ENCODE data around the gene CTIF.

Gene CTIF

DNA sequence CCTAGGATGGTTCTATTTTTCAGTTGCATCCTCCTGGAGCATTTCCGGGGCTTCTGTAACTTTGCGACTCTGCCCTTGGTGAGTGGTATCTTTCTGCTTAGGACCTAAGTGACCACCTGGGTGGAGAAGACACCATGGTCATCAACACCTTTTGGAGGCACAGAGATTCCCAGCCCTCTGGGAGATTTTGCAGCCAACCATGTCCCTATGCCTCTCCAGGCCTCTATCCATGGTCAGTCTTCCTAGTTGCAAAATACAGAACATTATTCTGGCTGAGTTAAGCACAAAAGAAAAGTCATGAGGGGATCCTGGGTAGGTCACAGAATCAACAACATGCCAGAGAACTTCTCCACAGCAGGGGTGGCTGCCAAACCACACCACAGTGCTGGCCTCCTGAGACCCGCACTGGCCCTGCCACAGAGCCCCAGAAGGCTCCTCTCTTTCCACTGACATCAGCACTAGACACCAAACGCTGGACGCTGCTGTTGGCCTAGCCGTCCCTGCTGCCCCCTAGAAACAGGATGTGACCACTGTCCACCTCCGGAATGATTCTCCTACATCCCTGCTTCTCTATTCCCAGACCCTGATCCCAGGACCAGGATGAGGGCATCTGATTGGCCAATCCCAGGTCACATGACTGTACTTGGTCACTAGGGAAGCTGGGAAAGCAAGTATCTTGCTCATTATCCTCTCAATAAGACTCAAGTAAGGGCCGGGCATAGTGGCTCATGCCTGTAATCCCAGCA, 364.2 kb downstream of the CTIF start:
- H3K36me3 ChIP-seq (ENCODE audit: control insufficient read depth in 1 of 2, insufficient read depth in 2 of 2, low read depth in 1 of 2, low read length in 2 of 2) = no peaks in the 10 kb centered on the region
- H3K4me1 ChIP-seq (ENCODE audit: control insufficient read depth, insufficient read depth, low read depth, low read length) = peaks cover 23% of the 10 kb centered on the region
- H3K27me3 ChIP-seq (ENCODE audit: control insufficient read depth in 1 of 2, insufficient read depth in 1 of 2, low read length in 2 of 2) = no peaks in the 10 kb centered on the region
- H2AK5ac ChIP-seq (ENCODE audit: low read length, severe bottlenecking) = peak overlapping the region; percentile 71
- no peak for DNase-seq
- H2BK12ac ChIP-seq (ENCODE audit: low read length in 2 of 2) = peak overlapping the region in 1 of 2 experiments; percentile 100
- WGBS = 94% methylated on average over 8 of the region's 8 CpGs
- H4K8ac ChIP-seq (ENCODE audit: low read length) = no peak overlapping the region
- peak overlapping the region; percentile 29 for H2BK15ac ChIP-seq (ENCODE audit: low read depth, poor library complexity, severe bottlenecking)
- peak overlapping the region; percentile 9 to 84 for H3K4ac ChIP-seq (ENCODE audit: low read depth in 1 of 2, low read length in 2 of 2)
- peak overlapping the region; percentile 82 for H3K9ac ChIP-seq (ENCODE audit: low read length)
- peaks cover 16% of the 10 kb centered on the region for H3K9me3 ChIP-seq (ENCODE audit: control insufficient read depth, low read length)
- H3K4me2 ChIP-seq (ENCODE audit: low read length, poor library complexity, severe bottlenecking) = no peak overlapping the region
- no peaks in the 10 kb centered on the region for H3K79me1 ChIP-seq (replicated peaks; ENCODE audit: low read length, poor library complexity, severe bottlenecking)
- no peak overlapping the region for H3K4me3 ChIP-seq (ENCODE audit: insufficient read depth in 1 of 2, low read depth in 1 of 2, low read length in 2 of 2)
- no peak overlapping the region for H2AFZ ChIP-seq (ENCODE audit: low read depth, low read length)
- H2BK5ac ChIP-seq (ENCODE audit: low read depth, low read length, poor library complexity, severe bottlenecking) = peak overlapping the region; percentile 94
- peak overlapping the region in 1 of 2 experiments; percentile 86 for H3K23ac ChIP-seq (ENCODE audit: low read length in 2 of 2)
- peak overlapping the region in 1 of 2 experiments; percentile 98 for H3K14ac ChIP-seq (ENCODE audit: low read length in 2 of 2)
- H3K18ac ChIP-seq (ENCODE audit: low read depth in 1 of 2, low read length in 2 of 2) = peak overlapping the region in 1 of 2 experiments; percentile 95
- peak overlapping the region; percentile 43 for H4K91ac ChIP-seq (ENCODE audit: low read length)
- peak overlapping the region; percentile 55 for H2BK120ac ChIP-seq (ENCODE audit: low read depth, low read length)
- H3K27ac ChIP-seq (ENCODE audit: low read length, poor library complexity, severe bottlenecking) = peak overlapping the region; percentile 93

- no peaks in the 10 kb centered on the region for H3K27me3 ChIP-seq (ENCODE audit: control insufficient read depth in 1 of 2, insufficient read depth in 1 of 2, low read length in 2 of 2)
- no peak overlapping the region for H2BK120ac ChIP-seq (ENCODE audit: low read depth, low read length)
- WGBS = 83% methylated on average over 2 of the region's 2 CpGs
Measured at GRCh38 chr18:48904091-48904490, 365.3 kb downstream of the CTIF start.

DNA sequence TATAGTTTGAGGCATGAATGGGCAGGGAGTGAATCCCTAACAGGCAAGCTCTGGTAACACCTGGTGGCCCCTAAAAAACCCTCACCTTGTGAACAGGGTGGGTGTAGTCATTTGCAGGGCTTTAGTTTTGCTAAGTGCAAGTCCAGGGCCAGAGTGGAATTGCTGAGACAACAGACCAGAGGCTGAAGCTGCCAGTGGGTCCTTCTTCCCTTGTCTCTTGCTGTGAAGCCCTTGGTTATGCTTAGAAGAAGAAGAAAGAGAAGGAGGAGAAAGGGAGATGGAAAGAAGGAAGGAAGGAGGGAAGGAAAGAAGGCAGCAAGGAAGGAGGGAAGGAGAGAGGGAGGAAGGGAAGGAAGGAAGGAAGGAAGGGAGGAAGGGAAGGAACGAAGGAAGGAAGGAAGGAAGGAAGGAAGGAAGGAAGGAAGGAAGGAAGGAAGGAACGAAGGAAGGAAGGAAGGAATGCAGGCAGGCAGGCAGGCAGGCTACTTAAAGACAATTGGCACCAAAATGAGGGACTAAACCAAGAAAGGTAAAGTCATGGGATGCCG, 366.1 kb downstream of the CTIF start:
- Histone ChIP-seq H3K4me1 (ENCODE audit: control insufficient read depth, insufficient read depth, low read depth, low read length) (peaks cover 23% of the 10 kb centered on the region), H3K9ac (ENCODE audit: low read length) (no peak overlapping the region), H3K36me3 (ENCODE audit: control insufficient read depth in 1 of 2, insufficient read depth in 2 of 2, low read depth in 1 of 2, low read length in 2 of 2) (no peaks in the 10 kb centered on the region)

More at GRCh38 chr18:48904091-48904490, 365.3 kb downstream of the CTIF start:
- Histone ChIP-seq H3K23ac (ENCODE audit: low read length in 2 of 2) (no peak overlapping the region), H3K4me1 (ENCODE audit: control insufficient read depth, insufficient read depth, low read depth, low read length) (peaks cover 23% of the 10 kb centered on the region), H3K18ac (ENCODE audit: low read depth in 1 of 2, low read length in 2 of 2) (no peak overlapping the region), H3K9ac (ENCODE audit: low read length) (no peak overlapping the region), H3K4me2 (ENCODE audit: low read length, poor library complexity, severe bottlenecking) (no peak overlapping the region), H2BK12ac (ENCODE audit: low read length in 2 of 2) (no peak overlapping the region), H3K79me1 (replicated peaks; ENCODE audit: low read length, poor library complexity, severe bottlenecking) (no peaks in the 10 kb centered on the region), H3K27ac (ENCODE audit: low read length, poor library complexity, severe bottlenecking) (no peak overlapping the region), H3K9me3 (ENCODE audit: control insufficient read depth, low read length) (peaks cover 16% of the 10 kb centered on the region), H3K14ac (ENCODE audit: low read length in 2 of 2) (no peak overlapping the region), H3K4ac (ENCODE audit: low read depth in 1 of 2, low read length in 2 of 2) (no peak overlapping the region), H4K8ac (ENCODE audit: low read length) (no peak overlapping the region), H2BK15ac (ENCODE audit: low read depth, poor library complexity, severe bottlenecking) (no peak overlapping the region), H2AFZ (ENCODE audit: low read depth, low read length) (no peak overlapping the region), H2AK5ac (ENCODE audit: low read length, severe bottlenecking) (peak overlapping the region; percentile 23), H2BK5ac (ENCODE audit: low read depth, low read length, poor library complexity, severe bottlenecking) (no peak overlapping the region), H4K91ac (ENCODE audit: low read length) (no peak overlapping the region), H3K4me3 (ENCODE audit: insufficient read depth in 1 of 2, low read depth in 1 of 2, low read length in 2 of 2) (no peak overlapping the region), H3K36me3 (ENCODE audit: control insufficient read depth in 1 of 2, insufficient read depth in 2 of 2, low read depth in 1 of 2, low read length in 2 of 2) (no peaks in the 10 kb centered on the region)
- DNase-seq = peak; percentile 63

DNA sequence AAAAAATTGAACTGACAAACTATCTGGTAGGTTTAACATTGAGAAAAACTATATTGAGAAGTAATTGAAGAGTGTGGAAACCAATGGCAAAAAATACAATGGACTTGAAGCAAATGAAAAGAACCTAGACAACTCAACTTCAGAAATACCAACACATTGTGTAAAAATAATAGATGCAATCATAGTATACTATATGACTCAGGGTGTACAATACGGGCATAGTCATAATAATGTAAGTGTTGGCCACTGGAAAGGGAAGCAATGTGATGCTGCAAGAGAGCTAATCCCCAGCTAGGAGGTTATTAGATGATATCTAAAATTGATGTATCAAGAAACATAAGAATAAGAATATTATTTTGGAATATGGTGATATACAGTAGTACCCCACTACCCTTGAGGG, 366.7 kb downstream of the CTIF start:
- no peaks in the 10 kb centered on the region for H3K79me1 ChIP-seq (replicated peaks; ENCODE audit: low read length, poor library complexity, severe bottlenecking)
- H3K36me3 ChIP-seq (ENCODE audit: control insufficient read depth in 1 of 2, insufficient read depth in 2 of 2, low read depth in 1 of 2, low read length in 2 of 2) = no peaks in the 10 kb centered on the region
- no peak for DNase-seq
- no peak overlapping the region for H4K8ac ChIP-seq (ENCODE audit: low read length)
- H2BK15ac ChIP-seq (ENCODE audit: low read depth, poor library complexity, severe bottlenecking) = no peak overlapping the region
- no peaks in the 10 kb centered on the region for H3K27me3 ChIP-seq (ENCODE audit: control insufficient read depth in 1 of 2, insufficient read depth in 1 of 2, low read length in 2 of 2)
- H2BK120ac ChIP-seq (ENCODE audit: low read depth, low read length) = no peak overlapping the region
- WGBS = 100% methylated on average over 1 of the region's 1 CpG
- H3K4ac ChIP-seq (ENCODE audit: low read depth in 1 of 2, low read length in 2 of 2) = no peak overlapping the region
- no peak overlapping the region for H3K27ac ChIP-seq (ENCODE audit: low read length, poor library complexity, severe bottlenecking)
- peaks cover 16% of the 10 kb centered on the region for H3K9me3 ChIP-seq (ENCODE audit: control insufficient read depth, low read length)
- no peak overlapping the region for H2AK5ac ChIP-seq (ENCODE audit: low read length, severe bottlenecking)
- no peak overlapping the region for H2BK12ac ChIP-seq (ENCODE audit: low read length in 2 of 2)
- H3K4me2 ChIP-seq (ENCODE audit: low read length, poor library complexity, severe bottlenecking) = no peak overlapping the region
- H3K4me1 ChIP-seq (ENCODE audit: control insufficient read depth, insufficient read depth, low read depth, low read length) = peaks cover 23% of the 10 kb centered on the region
- no peak overlapping the region for H3K18ac ChIP-seq (ENCODE audit: low read depth in 1 of 2, low read length in 2 of 2)
- no peak overlapping the region for H4K91ac ChIP-seq (ENCODE audit: low read length)
- H2AFZ ChIP-seq (ENCODE audit: low read depth, low read length) = no peak overlapping the region
- H3K9ac ChIP-seq (ENCODE audit: low read length) = no peak overlapping the region
- peak overlapping the region in 1 of 2 experiments; percentile 11 for H3K4me3 ChIP-seq (ENCODE audit: insufficient read depth in 1 of 2, low read depth in 1 of 2, low read length in 2 of 2)
- H3K23ac ChIP-seq (ENCODE audit: low read length in 2 of 2) = no peak overlapping the region
- no peak overlapping the region for H3K14ac ChIP-seq (ENCODE audit: low read length in 2 of 2)
- no peak overlapping the region for H2BK5ac ChIP-seq (ENCODE audit: low read depth, low read length, poor library complexity, severe bottlenecking)

More for the DNA sequence above, 366.1 kb downstream of the CTIF start:
- Histone ChIP-seq H3K18ac (ENCODE audit: low read depth in 1 of 2, low read length in 2 of 2) (no peak overlapping the region), H3K23ac (ENCODE audit: low read length in 2 of 2) (no peak overlapping the region), H2BK12ac (ENCODE audit: low read length in 2 of 2) (no peak overlapping the region), H3K27me3 (ENCODE audit: control insufficient read depth in 1 of 2, insufficient read depth in 1 of 2, low read length in 2 of 2) (no peaks in the 10 kb centered on the region), H3K27ac (ENCODE audit: low read length, poor library complexity, severe bottlenecking) (no peak overlapping the region), H4K8ac (ENCODE audit: low read length) (no peak overlapping the region), H4K91ac (ENCODE audit: low read length) (no peak overlapping the region), H2AFZ (ENCODE audit: low read depth, low read length) (no peak overlapping the region), H3K4ac (ENCODE audit: low read depth in 1 of 2, low read length in 2 of 2) (no peak overlapping the region), H3K14ac (ENCODE audit: low read length in 2 of 2) (no peak overlapping the region), H2BK120ac (ENCODE audit: low read depth, low read length) (no peak overlapping the region), H2AK5ac (ENCODE audit: low read length, severe bottlenecking) (no peak overlapping the region), H3K79me1 (replicated peaks; ENCODE audit: low read length, poor library complexity, severe bottlenecking) (no peaks in the 10 kb centered on the region), H2BK15ac (ENCODE audit: low read depth, poor library complexity, severe bottlenecking) (no peak overlapping the region), H3K9me3 (ENCODE audit: control insufficient read depth, low read length) (peaks cover 16% of the 10 kb centered on the region), H3K4me3 (ENCODE audit: insufficient read depth in 1 of 2, low read depth in 1 of 2, low read length in 2 of 2) (peak overlapping the region in 1 of 2 experiments; percentile 11), H2BK5ac (ENCODE audit: low read depth, low read length, poor library complexity, severe bottlenecking) (no peak overlapping the region), H3K4me2 (ENCODE audit: low read length, poor library complexity, severe bottlenecking) (no peak overlapping the region)
- DNase-seq = no peak
- 95% methylated on average over 3 of the region's 3 CpGs for WGBS

Data from mesenchymal stem cell (in vitro differentiated cells and primary cell).